Measurements from ENCODE around the gene SSTR4.
"Not testable (repeated sequence)": the region's sequence is repeated elsewhere in the genome, so short reads cannot be mapped to it uniquely, and the experiment has no call there.

- TF ChIP-seq ELK1 (CRISPR knock-in tag; IDR thresholded peaks at IDR 0.05); CTCF (IDR thresholded peaks at IDR 0.05 in 2 of 3, conservative IDR thresholded peaks at IDR 0.05 in 1 of 3; ENCODE audit: insufficient read depth in 2 of 3, low read depth in 1 of 3, low read length in 3 of 3); SP1 (CRISPR knock-in tag; IDR thresholded peaks at IDR 0.05); POLR2A (conservative IDR thresholded peaks at IDR 0.05): not testable (repeated sequence)
Measured at GRCh38 chr20:23025503-23025902, 9.6 kb upstream of the SSTR4 start.
